Hematopoietic multipotent progenitor cell treated with erythropoietin and hydrocortisone succinate and interleukin-3 and kit ligand, for 8 days (in vitro differentiated cells): ENCODE measurements around the gene IMMP2L.
A peak's percentile ranks its signal among the peaks of the same experiment; 100 is the strongest.
"Not testable (repeated sequence)": the region's sequence is repeated elsewhere in the genome, so short reads cannot be mapped to it uniquely, and the experiment has no call there.

Source experiments
- DNase-seq: peaks from one replicate; pipeline ENCODE4 v3.0.0-alpha.2; 2015

Gene IMMP2L

DNA sequence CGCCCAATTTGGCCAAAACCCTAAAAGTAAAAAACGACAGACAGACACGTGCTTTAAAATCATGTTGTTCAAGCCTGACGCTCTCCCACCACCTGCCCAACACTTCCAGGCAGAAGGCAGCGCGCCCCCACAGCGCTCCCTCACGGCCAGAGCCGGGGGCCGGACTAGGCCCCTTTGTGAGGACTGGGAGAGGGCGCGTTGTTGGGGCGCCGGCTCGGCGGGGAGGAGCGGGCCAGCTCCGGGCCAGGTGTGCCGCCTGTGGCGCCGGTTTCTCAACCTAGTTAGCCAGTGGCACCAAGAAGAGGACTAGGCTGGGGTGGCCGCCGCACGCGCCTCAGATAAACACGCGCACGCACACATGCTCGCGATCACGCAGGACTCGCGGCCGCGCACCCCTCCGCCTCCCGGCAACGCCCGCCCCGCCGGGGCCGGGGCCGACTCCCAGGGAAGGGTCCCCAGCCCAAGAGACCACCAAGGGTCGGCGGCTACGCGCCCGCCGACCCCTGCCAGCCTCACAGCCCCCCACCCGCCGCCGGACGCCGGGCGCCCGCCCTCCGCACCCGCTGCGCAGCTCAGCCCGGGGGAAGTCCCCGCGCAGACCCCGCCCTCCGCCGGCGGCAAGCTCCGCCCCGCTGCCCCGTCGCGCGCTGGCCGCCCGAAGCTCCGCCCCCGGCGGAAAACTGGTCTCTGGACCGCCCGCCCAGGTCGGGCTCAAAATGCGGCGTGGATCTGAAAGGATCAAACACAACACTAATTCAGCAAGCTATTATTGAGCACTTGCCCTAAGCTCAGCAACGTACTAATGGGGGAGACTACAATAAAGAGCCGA, at the start of gene IMMP2L:
TSS of gene IMMP2L (minus strand) at position 589 of the 829 bp plus-strand sequence.
- peak; percentile 89 for DNase-seq

DNA sequence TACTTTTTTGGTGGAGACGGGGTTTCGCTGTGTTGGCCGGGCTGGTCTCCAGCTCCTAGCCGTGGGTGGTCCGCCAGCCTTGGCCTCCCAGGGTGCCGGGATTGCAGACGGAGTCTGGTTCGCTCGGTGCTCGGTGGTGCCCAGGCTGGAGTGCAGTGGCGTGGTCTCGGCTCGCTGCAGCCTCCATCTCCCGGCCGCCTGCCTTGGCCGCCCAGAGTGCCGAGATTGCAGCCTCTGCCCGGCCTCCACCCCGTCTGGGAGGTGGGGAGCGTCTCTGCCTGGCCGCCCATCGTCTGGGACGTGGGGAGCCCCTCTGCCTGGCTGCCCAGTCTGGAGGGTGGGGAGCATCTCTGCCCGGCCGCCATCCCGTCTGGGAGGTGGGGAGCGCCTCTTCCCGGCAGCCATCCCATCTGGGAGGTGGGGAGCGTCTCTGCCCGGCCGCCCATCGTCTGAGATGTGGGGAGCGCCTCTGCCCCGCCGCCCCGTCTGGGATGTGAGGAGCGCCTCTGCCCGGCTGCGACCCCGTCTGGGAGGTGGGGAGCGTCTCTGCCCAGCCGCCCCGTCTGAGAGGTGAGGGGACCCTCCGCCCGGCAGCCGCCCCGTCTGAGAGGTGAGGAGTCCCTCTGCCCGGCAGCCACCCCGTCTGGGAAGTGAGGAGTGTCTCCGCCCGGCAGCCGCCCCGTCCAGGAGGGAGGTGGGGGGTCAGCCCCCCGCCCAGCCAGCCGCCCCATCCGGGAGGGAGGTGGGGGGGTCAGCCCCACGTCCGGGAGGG, 47.4 kb upstream of the IMMP2L start:
- not testable (repeated sequence) for DNase-seq

DNA sequence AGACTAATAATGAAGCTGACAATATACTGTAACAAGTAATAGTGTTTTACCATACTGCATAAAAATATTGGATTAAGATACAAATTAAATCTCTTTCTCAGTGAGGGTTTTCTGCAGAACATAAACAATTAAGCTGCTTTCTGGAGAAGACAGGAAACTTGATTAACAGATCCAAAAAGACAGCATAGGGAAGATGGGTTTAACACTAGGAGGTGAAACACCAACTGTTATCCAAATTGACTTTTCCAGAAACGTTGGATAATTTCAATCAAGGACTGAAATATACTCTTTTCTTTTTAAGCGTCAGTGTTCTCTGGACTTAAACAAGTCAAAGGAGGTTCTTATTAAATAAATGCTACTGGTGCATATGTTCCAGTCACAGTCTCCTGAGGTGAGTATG, 45.3 kb upstream of the IMMP2L start:
- DNase-seq: no peak

GRCh38 chr7:111605246-111605645, 43.0 kb upstream of the IMMP2L start:
- no peak for DNase-seq

DNA sequence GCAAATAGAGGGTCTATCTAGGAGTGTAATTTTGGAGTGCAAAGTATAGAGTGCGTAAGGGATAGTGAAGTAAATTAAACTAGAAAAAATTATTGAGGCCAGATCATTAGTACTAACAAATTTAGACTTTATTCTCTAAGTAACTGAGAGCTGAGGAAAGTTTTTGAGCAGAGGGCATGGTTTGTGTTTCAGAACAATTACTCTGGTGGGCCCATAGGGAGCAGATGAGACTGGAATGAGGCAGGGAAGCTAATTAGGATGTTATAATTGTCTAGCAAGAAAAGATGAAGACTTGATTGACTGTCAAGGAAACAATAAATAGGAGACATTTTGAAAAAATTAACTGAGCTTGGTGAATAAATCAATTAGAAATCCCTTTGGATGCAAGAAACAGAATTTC, 37.8 kb upstream of the IMMP2L start:
- no peak for DNase-seq

GRCh38 chr7:111595780-111596179, 33.5 kb upstream of the IMMP2L start:
- no peak for DNase-seq

- DNase-seq: no peak
These were observed 32.3 kb upstream of the IMMP2L start for GRCh38 chr7:111594602-111595001.

DNA sequence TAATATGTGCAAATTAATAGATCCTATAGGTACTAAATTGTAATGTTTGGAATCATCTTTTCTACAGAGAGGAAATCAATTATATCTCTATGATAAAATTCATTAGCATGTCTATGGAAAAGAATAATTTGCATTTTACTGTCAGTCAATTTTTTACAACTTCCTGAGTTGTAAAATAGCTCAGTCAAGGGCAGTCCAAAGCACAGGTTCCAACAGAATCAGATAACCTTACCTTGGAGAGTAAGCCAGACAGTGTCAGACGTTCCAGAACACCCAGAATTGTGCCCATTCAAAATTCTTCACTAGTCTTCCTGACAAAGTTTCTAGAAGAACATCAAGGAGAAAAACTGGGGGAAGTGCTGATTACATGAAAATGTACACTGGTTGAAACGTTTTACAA, 31.1 kb upstream of the IMMP2L start:
- no peak for DNase-seq

DNA sequence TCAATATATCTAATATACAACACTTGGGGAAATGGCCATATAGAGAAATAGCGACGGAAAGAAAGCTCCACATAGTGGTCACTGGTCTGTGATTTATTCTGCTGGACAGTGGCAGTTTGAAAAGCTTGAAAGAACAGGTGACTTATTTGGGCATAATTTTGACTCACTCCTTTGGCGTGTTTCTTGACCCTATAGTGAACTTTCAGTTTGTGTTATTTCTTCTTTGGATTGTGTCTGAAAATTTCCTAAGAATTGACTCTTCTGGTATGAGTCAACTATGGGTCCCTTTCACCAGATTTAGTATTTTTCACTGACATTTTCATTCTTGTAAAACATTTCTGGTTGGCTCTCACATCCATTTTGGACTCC, 25.8 kb upstream of the IMMP2L start:
- DNase-seq: no peak

DNA sequence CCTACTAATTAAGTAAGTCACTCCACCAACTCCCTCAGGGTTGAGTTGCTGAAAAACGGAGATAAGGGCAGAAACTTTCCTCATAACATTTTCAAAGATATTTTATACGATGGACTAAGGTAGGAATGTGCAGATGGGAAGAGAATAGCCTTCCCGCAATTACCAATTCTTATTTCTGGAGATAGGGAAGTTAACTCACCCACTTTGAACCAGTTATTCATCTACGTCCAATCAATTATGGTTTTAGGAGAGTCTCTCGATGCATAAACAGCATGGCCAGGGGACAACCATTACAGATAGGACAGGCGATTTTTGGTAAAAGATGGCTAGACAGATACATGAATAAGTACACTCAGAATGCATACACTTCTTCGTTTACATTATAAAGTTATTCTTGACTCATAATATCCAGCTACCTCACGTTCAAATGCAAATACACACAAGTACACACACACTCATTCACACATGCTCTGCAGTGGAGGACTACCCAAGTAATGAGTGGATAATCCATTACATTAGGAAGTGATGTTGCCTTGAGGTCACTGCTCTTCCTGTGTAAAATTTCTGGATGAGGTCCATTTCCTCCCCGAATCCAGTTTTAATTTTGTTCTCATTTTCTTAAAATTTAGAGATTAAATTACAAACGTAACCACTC, 25.2 kb upstream of the IMMP2L start:
- no peak for DNase-seq

GRCh38 chr7:111586711-111587409, 24.6 kb upstream of the IMMP2L start:
- no peak for DNase-seq

- DNase-seq: not testable (repeated sequence)
These were observed 19.6 kb upstream of the IMMP2L start for GRCh38 chr7:111581784-111582488.

DNA sequence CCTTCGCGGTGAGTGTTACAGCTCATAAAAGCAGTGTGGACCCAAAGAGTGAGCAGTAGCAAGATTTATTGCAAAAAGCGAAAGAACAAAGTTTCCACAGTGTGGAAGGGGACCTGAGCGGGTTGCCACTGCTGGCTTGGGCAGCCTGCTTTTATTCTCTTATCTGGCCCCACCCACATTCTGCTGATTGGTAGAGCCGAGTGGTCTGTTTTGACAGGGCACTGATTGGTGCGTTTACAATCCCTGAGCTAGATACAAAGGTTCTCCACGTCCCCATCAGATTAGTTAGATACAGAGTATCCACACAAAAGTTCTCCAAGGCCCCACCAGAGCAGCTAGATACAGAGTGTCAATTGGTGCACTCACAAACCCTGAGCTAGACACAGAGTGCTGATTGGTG, 18.9 kb upstream of the IMMP2L start:
- DNase-seq: not testable (repeated sequence)

- DNase-seq: no peak
These were observed 16.5 kb upstream of the IMMP2L start for GRCh38 chr7:111578754-111579153.

- no peak for DNase-seq
These were observed 9.4 kb upstream of the IMMP2L start for GRCh38 chr7:111571720-111572119.

GRCh38 chr7:111568870-111569462, 6.7 kb upstream of the IMMP2L start:
- no peak for DNase-seq

DNA sequence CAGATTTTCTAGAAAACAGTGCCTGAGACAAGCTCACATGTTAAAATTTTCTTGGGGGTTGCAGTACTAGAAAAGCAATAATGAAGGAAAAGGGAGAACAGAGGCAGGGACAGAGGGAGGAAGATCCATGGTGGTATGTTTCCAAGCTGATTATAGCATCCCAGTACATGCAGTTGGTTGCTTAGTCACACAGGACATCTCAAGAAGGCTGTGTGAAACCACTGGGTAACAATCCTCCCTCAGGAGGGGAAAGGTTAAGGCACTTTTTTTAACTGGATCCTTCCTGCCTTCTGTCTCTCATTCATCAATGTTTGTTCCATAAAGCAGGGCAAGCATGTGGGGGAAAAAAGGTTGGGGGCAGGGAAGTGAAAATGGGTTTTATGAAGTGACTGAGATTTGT, 6.1 kb upstream of the IMMP2L start:
- DNase-seq: no peak

- no peak for DNase-seq
These were observed 1.8 kb upstream of the IMMP2L start for GRCh38 chr7:111564078-111564477.

DNA sequence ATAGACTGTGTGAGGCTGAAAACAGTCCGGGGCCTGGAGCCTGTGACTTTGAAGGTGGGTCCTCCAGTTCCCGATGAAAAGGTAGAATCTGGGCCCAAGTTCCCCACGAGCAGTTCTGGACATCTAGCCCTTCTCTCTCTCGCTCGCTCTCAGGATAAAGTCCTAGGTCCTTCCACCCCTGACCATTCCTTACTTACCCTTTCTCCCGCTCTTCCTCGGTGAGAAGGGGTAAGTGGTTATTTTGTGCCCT, 713 bp downstream of the IMMP2L start:
- DNase-seq: no peak

DNA sequence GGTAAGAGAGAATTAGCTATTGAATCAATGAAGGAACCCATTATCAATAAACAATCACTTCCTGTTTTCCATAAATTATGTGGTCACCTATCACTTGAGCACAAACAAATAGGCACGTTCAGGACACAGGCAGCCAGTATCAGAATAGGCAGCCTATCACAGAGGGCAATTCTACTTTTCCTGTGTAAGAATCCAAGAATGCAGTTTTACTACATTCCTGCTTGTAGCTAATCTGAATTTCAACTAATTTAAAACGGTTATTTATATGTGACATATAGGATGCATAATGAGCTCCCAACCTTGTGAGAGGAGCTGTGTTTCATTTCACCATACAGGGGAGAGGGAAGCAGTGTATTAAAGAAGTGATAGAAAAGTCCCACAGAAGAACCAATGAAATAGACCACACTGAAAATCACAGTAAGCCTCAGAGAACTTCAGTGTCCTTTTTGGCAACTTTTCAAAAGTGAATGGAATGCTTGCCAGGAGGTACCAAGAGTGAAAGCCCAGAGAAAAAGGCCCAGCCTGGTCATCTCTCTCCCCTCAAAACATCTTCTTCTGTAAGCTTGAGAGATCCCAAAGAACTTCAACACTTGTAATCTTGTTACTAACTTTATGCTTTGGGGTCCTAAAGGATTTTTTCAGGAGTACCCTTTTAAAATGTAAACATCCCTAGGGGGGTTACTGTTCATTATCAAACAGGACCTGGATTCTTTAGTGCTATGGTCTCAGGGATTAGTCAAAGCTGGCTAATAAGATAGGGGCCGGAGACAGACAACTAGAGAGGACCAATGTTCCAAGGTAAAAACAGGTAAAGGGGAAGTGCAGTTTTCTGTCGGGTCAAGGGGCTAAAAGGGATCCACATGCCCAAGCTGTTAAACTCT, 1.3 kb downstream of the IMMP2L start:
- DNase-seq: peak; percentile 55

- no peak for DNase-seq
These were observed 3.3 kb downstream of the IMMP2L start for GRCh38 chr7:111558991-111559390.
